Fibroblast of skin of scalp (primary cell): ENCODE data around the gene ADAMTS12.

ENCODE experiments used
- DNase-seq: peaks from one replicate; pipeline ENCODE4 v3.0.0-alpha.2; 2013

The ADAMTS12 gene

DNA sequence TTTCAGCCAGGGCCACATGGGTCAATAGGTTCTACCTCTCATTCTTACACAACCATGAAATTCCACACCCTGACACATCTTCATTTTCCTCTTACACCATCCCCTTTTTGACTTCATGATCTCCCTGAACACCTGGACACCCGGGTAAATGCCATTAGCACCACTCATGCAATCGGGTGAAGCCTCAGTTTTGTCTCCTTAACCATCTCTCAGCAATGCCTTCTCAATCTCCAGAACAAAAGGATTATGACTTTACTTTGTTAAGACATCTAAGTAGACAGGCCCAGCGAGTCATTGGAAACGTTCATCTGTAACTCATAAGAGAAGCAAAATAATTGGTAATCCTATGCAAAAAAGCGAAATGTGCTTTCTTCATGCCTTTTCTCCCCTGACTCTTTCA, 49.9 kb downstream of the ADAMTS12 start:
- DNase-seq: no peak

DNA sequence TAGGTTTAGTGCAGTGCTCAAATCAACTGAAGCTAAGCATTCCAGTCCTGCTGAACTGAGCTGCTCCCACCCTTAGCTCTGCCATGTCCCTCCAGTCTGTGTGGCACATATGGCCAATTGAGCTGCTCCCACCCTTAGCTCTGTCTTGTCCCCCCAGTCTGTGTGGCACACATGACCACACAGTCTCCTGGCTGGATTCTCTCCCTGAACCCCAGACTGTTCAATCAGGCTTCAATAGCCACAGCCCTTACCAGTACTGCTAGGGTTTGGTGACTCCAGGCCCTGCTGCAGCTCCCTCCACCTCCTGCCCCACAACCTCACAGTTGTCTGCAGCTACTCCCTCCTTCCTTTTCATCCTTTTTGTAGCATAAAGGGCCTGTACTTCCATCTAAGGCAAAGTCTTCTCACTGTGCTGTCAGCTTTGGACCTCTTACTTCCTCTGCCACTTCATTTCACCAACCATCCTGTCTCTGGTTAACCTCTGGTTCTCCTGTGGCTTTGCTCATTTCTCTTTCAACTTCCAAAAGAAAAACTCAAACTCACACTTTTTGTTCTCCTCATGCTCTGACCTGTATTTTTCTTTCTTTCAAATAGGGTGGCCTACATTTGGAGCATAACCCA, 50.8 kb downstream of the ADAMTS12 start:
- no peak for DNase-seq

DNA sequence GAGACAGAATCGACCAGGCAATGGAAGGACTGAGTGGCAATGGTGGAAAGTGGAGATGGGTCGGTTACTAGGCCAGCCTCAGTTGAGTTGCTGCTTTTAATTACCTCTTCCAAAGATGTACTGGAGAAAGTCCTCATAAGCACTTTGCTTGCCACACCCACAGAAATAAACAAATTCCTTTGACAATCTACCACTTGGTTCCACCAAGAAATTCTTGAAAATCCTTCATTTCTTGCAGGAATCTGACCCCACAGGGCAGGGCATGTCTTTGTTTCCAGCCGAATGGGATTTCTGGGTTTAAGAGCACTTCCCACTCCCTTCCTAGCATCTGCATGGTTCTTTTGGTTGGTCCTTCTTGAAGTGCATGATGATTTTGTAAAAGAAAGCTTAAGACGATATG, 54.5 kb downstream of the ADAMTS12 start:
- peak; percentile 50 for DNase-seq

DNA sequence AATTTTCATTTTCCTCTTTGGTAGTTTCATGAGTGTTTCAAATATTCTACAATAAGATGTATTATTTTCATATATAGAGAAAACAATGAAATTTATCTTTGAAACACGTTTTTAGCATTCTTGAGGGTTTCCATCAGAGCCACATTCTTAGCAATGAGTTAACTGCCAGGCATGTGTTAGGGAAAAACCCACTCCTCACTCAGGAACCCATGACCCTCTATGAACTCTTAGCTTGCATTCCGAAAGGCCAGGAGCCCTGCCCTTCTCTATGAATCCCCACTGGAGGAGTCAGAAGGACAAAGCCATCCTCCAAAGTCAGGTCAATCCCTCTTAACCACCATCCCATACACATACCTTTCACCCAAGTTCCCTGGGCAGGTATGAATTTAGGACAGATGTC, 57.5 kb downstream of the ADAMTS12 start:
- peak; percentile 87 for DNase-seq

DNA sequence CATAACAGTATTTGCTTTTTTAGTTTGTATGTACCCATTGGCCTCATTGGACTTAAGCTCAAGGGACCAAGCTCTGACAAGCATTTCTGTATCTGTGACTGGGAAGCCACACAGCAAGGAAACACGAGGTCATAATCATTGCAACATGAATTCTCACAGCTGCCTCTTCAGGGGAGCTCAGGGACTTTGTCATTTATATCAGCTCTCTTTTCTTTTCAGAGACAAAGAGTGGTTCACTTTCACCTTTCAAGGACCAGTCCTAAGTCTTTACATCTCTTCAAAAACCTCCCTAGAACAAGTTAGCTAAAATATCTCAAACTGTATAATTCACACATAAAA, 58.6 kb downstream of the ADAMTS12 start:
- DNase-seq: no peak

DNA sequence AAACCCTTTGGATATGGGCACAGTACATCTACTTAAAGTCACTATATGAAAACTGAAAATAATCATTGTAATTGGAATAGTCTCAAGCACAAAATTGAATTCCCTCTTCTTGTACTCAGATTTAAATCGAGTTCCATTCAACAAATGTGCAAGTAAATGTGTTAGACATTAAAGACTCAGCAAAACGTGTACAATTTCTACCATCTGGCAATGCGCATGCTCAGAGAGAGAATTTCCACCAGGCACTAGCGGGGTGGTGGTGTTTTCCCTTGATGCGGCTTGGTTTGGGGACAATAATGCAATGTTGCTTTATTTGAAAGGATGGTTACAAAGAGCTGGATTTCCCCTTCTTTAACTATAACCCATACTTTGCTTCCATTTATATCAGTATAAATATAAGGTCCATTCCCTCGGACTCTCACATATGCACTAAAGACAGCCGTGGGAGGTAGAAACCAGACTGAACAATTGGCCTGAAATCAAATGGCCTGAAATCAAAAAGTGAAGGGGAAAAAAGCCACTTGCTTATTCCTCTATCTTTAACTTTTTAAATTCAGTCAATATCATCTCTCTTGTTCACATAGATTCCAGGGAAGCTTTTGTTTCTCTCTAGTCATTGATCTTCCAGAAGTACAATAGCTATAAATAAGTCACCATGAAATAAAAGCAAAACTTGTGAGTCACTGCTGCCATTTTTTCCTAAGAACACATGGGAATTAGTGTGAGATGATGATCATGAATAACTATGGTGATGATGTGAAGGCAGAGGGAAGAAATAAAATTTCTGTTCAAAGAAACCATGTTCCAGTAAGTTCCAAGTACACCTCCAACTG, 59.2 kb downstream of the ADAMTS12 start:
- DNase-seq: peak; percentile 48

DNA sequence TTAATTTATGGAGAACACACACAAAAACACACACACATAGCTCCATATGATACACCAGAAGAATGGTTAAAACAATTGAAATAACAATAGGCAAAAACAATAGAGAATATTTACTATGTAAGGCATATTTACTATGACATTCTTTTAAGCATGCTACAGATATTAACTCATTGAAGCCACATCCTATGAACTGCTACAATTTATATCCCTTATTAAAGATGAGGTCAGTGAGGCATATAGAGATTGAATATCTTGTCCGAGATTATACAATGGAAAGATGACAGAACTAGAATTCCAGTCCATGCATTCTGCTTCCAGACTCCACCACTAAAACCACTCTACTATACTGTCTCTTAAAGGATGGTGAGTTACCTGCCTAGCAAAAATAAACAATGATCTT, 60.7 kb downstream of the ADAMTS12 start:
- DNase-seq: no peak

DNA sequence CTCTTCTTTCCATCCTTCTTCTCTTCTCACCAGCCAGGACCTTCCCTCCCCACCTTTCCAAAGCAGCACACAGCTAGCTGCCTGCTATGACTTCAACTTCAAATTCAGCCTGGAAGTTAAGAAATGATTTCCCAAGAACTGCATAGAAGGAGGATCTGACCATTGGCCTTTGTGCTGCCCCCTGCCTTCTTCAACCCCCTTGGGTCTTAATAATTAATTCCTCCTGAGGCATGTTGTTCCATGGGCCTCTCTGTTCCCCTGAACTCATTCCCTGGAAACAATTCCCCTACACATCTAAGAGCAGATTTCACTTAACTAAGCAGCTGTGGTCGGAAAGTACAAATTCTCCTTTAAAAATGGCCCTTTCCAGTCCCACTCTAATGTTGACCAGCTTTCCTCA, 62.4 kb downstream of the ADAMTS12 start:
- DNase-seq: no peak

DNA sequence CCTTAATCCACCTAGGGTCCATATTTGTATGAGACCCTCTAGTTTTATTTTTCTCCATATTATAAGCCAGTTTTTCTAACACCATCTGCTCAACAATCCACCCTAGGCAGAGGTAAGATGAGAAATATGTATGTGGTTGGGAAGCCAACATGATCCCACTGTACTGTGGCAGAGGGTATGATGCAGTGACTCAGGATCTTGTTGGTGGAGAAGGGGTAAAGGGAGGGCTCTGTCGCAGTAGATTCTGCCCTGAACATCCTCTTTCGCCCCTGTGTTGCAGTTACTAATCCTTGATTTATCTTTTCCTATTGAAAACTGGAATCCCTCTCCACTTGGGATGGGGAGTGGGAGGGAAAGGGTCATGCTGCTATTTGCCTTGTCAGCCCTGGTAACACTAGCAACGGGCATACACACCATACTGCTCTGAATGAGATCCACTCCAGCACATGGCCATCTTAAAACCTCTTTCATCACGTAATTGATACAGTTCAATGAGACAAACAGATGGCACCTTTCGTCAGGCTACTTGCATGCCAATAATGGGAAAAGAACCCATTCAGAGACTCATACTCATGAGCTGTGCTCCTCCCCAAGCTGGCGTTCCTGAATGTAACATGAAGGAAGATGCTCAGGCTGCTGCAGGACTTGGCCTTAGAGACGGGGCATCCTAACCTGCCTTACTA, 63.0 kb downstream of the ADAMTS12 start:
- peak; percentile 40 for DNase-seq

DNA sequence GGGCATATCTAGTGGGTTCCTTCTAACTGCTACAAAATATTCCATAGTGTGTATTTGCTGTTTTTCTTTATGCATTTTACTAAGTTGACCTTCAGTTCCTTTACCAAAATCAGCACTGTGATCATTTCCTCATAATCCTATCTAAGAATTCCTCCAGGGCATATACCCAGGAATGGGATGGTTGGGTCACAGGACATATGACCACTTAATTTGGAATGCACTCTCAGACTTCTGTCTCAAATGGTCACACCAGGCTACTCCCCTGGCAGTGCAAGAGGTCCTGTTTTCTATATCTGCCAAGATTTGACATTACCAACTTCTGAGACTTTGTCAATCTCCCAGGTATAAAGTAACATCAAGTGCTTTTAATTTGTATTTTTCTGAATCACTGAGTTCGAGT, 63.9 kb downstream of the ADAMTS12 start:
- peak; percentile 43 for DNase-seq

DNA sequence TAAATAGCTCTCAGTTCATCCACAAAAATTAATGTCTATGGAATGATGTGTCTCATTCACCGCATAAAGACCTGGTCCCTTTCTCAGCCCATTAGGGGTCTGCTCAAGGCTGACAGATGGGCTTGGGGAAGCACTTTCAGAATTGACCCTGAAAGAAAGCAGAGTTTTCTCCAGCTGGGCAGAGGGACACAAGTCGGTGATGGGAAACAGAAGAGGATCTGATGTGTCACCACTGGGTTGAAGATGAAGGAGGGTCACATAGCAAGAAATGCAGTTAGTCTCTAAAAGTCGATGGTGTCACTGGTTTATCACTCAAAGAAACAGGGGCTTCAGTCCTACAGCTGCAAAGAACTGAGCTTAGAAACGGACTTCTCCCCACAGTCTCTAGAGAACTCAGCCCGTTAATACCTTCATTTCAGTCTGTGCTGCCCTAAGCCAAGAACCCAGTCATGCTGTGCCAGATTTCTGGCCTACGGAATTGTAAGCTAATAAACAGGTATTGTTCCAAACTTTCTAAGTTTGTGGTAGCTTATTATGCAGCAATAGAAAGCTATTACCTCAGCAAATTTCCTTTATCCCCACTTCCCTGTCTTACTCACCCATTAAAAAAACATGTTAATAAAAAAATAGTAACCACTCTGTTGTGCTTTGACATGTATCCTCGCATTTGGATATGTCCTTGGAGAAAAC, 64.6 kb downstream of the ADAMTS12 start:
- no peak for DNase-seq

DNA sequence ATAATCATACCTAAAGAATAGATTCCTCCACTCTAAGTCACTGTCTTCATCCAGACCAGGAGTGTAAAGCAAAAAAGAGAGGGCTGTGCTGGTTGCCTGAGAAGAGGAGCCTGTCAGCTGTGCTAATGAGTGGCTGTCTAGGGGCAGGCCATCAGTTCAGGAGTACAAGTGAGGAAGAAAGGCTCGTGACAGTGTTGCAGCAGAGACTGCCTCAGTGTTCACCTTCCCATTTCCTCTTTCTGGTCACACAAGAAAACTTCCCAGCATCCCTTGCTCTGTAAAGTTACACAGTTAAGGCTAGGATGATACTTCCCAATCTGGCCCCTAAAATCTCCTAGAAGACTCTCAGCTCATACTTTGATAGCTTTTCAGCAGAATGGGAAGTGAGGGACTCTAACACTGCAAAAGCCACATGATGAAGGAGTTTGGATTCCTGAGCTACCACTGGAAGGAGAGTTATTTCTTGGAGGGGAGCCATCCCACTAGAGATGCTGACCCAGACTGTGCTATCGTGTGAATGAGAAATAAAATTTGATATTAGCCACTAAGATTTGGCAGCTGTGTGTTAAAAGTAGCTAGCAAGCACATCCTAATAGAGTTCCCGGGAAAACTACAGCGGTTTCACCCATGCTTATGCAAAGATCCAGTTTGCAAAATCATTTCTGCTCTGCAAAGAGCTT, 67.1 kb downstream of the ADAMTS12 start:
- peak; percentile 98 for DNase-seq

DNA sequence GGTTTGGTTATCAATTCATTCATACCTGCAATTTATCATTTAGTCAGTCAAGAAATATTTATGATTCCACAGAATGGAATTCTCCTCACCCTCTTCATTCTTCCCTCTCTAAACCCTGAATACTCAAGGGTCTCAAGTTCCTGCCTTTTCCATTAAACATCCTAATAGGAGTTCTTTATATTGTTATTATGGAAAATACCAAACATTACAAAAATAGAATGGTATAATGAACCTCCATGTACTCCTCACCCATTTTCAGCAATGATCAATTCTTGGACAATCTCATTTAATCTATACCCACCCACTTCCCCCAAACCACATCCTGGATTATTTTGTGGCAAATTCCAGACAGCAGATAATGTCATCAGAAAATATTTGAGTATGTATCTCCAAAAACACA, 74.5 kb downstream of the ADAMTS12 start:
- DNase-seq: peak; percentile 78

DNA sequence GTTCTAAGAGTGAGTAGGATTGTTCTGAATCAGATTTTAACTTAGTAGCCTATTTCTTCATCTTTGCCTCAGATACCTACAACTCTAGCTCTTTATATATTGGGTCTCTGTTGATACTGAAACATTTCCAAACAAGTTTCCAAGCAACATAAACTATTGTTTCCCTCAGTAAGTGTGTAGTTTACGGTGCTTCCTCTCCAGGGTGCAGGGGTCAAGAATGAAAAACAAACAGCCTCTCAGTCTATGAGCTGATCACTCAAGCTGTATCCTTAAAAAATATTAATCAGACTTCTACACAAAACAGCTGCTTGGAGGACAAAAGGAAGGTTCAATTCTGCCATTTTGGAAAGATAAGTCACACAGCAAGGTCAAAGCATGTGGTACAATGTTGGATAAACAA, 75.0 kb downstream of the ADAMTS12 start:
- DNase-seq: peak; percentile 40

DNA sequence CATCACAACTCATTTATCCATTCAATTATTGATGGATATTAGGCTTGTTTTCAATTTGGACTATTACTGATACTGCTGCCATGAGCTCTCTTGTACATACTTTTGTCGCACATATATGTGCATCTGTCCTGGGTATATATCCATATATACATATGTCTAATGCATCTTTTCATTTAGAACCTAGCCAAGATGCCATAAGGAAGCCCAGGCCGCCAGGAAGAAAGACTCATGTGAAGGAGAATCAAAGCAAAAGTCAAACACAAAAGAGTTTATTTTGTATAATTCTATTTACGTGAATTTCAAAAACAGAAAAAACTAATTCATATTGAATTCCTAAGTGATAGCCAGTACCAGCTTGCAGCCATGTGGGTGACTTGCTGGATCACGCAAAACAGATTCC, 79.0 kb downstream of the ADAMTS12 start:
- no peak for DNase-seq

DNA sequence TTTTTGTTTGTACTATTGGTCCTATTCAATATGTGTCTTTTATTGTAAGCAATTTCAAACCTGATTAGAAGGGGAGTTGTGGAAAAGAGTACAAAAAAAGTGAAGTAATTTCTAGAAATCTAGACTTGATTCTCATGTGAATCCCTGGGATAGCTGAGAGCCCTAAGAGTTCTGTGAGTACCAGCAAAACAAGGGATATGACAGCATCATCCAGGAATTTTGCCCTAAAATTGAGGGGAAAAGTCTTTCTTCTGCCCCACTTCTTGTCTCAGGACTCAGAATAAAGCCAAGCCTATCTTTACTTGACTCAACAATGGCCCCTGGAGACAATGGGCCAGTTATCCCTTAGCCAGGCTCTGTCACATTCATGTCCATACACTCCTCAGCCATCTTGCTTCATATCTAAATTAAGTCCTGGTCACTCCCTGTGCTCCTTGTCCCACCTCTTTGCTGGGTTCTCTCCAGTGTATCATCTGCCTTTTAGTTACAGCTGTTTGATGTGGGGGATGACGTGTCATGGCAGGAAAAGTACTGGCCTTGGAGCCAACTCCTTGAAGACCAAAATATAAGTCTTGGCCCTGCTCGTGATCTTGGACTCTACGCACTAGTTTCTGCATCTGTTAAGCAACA, 81.2 kb downstream of the ADAMTS12 start:
- DNase-seq: peak; percentile 55

DNA sequence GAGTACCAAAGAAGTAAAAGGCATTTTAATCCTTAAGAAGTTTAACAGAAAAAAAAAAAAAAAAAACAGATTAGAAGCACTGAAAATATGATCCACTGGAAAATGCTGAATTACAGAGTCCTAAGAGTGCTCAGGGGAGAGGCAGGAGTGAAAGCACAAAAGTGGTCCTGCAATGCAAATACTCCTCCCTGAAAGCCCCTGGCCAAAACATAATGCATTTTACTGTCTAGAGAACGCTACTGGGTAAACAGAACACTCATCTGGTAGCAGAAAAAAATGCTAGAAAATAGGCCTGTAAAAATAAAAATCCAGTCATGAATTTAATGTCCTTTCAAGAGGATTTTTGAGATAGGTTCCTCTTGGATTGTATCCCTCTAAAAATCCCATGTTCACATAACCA, 81.9 kb downstream of the ADAMTS12 start:
- no peak for DNase-seq

DNA sequence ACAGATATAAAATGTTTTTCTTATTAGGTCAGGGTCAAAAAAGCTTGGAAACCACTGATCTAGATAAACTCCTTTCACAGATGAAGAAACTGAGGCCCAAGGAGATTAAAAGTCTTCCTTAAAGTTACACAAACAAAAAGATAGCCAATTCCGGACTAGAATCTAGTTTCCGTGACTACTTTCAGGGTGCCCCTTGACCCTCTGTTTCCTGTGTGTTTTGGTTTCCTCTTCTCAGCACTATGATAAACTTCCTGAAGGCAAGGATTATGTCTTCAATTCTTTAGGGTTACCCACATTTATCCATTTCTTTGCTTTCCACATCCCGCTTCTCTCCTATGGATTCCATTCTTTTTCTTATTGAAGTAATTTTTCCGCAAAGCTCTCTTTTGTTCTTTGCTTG, 83.1 kb downstream of the ADAMTS12 start:
- DNase-seq: no peak

DNA sequence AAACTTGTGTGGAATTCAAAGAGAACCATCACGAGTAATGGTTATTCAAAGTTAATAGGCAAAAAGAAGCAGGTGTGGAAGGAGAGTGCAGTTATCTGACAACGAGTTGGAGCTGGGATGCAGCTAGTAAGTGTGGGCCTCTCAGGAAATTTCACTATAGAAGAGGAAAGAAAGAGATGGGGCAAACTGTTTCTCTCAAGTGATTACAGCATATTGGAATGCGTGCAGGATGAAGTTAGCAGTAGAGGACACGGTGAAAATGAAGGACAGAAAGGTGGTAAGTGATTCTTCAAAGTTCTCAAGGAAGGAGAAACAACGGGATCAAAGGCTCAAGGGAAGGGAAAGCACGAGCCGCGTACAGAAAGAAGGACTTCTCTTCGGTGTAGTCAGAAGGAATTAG, 84.0 kb downstream of the ADAMTS12 start:
- DNase-seq: no peak

DNA sequence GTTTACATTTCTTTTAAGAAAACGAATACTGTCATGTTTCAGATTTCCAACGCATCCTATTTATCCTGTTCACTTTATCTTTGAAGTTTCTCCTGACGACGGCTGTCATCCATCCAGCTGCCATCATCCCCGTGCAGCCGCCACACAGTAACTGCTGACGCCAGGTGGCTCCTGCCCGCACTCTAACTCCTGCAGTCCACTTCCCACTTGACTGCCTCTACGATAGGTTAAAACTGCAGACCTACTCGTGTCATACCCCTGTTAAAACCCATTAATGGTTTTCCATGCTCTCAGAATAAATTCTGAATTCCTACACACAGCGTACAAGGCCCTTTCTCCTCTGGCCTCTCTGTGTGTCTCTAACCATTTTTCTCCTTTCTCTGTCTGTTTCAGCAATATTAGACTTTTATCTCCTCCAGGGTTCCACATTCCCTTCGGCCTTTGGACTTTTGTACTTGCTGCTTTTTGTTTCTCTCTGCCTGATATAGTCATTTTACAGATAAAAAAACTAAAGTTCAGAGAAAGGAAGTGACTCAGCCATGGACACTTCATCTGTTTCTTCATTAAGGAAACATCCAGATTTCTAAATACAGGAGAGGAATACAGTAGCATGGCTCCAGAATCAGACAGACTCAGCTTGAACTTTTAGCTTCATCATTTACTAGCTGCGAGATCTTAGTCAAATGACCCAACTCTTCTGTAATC, 84.9 kb downstream of the ADAMTS12 start:
- DNase-seq: peak; percentile 66

DNA sequence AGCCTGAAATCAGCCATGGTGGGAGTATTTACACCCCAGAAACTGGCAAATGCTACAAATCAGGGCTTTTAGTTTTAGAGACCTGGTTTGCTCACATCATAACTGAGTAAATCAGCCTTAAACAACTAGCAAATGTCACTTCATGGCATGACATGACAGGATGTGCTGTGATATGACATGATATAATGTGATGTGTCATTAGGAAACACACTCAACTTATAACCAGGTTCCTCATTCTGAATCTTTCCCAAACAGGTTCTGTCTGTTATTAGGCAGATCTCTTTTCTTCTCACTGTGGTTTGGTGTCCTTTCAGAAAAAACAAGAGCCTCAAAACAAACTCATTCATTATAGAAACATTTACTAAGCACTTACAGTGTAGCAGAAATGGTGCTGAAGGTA, 90.5 kb downstream of the ADAMTS12 start:
- no peak for DNase-seq
